Hair follicular keratinocyte (primary cell): ENCODE measurements around the gene LEMD3. TPM values are rescaled to one million over a fixed set of nuclear protein-coding genes. Genes with fewer than 3 reads are reported as not detected.

Experiments used
- total RNA-seq: library from RNA; depleted of rRNA; stranded (reverse); fragments of >200 nt; gene quantifications from 2 replicates; pipeline ENCODE4 v1.2.3, GENCODE V29; 2015

LEMD3 gene
- total RNA-seq: 15.1 and 24.8 TPM in 2 replicates

GRCh38 chr12:65169320-65170208 is at the start of gene LEMD3:
Gene LEMD3 (plus strand): TSS chr12:65169583. CDS start chr12:65169597, 14 bp downstream.

GRCh38 chr12:65121049-65121955 is 48.1 kb upstream of the LEMD3 start, which contains the start of gene WIF1:
Gene WIF1 (minus strand): TSS chr12:65121305. CDS start chr12:65121191, 114 bp downstream.

GRCh38 chr12:65278576-65279368 is 109.4 kb downstream of the LEMD3 start, which contains the start of gene MSRB3:
Gene MSRB3 (plus strand): TSS chr12:65278683. CDS start chr12:65308580, 29,897 bp downstream.

Other genes starting within 250 kb of the LEMD3 start
- not detected in 2 replicates for gene WIF1, start 48.3 kb upstream of the LEMD3 start, total RNA-seq
- 8.3 and 11.8 TPM in 2 replicates for gene MSRB3, start 109.1 kb downstream of the LEMD3 start, total RNA-seq